ENCODE data around the gene PRAC1.

The PRAC1 gene

GRCh38 chr17:48676963-48677558 lies 45.3 kb downstream of the PRAC1 start:
- TF ChIP-seq ZFX (IDR thresholded peaks at IDR 0.05), result no peak
- TF ChIP-seq CTCF (conservative IDR thresholded peaks at IDR 0.05), result no peak
- no peak overlapping the region for H3K27ac ChIP-seq

- H3K27ac ChIP-seq, result peak overlapping the region; percentile 35
- TF ChIP-seq CTCF (conservative IDR thresholded peaks at IDR 0.05) (no peak), ZFX (IDR thresholded peaks at IDR 0.05) (no peak)
These were observed 50.0 kb downstream of the PRAC1 start for GRCh38 chr17:48672340-48672739.
